Suppressor macrophage treated with lipopolysaccharide for 4 hours (primary cell): Measurements from ENCODE around the gene CLIP2.

Experiments used
- DNase-seq: peaks from one replicate; pipeline ENCODE4 v3.0.0-alpha.2; 2020

CLIP2 gene

GRCh38 chr7:74449809-74450397, 160.7 kb downstream of the CLIP2 start:
- peak; percentile 85 for DNase-seq

DNA sequence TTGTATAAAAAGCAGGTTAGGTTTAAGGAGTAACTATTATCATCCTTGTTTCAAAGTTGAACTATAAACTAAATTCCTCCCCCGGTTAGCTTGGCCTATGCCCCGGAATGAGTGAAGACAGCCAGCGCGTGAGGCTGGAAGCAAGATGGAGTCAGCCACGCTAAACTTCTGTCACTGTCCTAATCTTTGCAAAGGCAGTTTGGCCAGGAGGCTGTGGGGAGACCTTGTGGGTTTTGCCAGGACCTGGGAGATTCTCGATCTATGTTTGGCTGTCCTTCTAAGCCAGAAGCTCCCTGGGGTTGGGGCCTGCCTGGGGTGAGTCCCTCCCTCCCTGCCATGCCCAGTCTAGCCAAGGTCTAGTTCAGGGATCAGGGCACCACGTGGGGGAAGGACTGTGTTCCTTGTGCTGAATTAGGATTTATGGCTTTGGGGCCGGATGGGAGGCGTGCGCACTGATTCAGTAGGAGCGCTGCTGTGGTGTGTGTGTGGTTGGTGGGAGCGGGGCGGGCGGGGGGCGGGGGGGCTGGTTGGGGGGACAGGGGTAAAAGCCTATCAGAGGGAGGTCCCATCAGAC, 163.6 kb downstream of the CLIP2 start:
- DNase-seq, result no peak

GRCh38 chr7:74453322-74454011, 164.3 kb downstream of the CLIP2 start, which contains the start of gene GTF2IRD1:
TSS of gene GTF2IRD1 (plus strand) at chr7:74453906. CDS start at chr7:74508081, 54,175 bp downstream.
- peak; percentile 61 for DNase-seq

DNA sequence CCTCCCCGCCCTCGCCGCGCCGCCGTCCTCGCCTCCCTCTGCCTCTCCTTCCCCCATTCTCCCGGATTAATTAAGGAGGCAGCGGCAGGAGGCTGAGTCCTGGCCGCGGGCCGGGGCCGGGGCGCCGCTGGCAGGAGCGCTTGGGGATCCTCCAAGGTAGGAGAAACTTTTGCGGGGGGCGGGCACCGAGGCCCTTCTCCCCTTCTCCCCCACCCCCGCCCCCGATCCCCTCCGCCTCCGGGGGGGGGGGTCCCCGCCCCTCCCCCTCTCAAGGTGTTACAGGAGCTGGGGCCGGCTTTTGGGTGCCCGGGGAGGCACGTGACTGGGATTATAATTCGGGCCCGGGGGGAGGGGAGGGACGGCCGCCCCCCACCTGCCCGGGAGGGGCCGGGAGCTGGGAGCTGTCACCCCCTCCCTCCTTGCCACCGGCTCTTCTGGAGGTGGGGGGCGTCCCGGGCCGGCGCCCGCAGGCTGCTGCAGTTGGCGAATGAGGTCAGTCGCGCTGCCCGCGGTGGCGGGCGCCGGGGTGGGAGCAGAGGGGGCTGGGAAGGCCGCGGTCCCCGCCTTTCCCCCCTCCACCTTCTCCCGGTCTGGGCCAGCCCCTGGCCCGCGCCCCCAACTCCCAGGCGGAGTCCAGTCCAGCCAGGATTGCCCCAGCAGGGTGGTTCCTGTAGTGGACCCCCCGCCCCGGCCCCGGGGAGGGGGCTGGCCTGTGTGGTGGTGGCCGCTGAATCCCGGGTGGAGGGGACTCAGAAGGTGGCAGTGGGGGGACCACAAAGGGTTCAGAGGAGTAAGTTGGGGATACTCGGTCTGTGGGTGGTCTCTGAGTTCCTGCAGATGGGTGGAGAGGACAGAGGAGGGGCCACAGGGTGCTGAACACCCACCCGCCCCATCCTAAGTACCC, 165.1 kb downstream of the CLIP2 start:
- DNase-seq, result no peak

- DNase-seq, result no peak
Observed at GRCh38 chr7:74454925-74455288, 165.7 kb downstream of the CLIP2 start.

- no peak for DNase-seq
Observed at GRCh38 chr7:74455291-74455804, 166.1 kb downstream of the CLIP2 start.
